ENCODE measurements around the gene TSPOAP1.

Gene TSPOAP1

DNA sequence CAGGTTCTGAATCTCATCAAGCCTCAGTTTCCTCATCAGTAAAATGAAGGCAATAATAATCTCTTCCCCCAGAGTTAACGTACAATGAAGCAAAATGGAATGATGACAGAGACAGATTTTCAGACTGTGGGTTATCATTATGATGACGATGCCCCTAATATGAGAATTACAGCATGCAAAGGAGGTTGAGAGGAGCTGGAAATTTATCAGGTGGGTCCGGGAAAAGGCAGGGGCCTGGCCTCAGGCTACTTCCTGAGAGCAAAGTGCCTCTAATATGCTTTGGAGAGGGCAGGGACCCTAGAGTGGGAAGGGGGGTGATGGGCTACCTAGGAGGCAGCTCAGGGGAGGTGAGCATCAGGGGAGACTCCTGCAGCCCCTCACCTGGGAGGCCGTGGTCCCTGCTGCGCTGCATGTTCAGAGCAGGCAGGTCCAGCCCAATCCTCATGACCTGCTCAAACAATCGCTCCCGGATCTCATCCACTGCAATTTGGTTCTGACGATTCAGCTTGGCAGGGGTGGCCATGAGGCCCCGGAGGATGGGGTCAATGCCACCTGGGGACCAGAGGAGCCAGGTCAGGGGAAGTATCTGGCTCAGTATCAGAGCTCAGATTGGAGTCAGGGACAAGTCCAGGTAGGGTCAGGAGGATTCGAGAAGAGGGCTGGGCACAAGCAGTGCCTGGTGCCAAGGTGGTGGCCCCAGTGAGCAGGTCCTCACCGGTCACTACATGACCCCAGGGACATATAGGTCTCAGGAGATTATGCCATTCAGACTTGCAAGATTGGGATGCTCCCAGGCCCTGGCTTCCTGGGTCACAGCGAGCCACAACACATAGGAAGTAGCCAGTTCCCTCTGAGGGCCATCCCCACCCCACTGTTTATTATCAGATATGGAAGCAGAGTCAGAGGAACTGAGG lies 56.0 kb downstream of the TSPOAP1 start:
- no peak for DNase-seq

- DNase-seq = no peak
Observed at GRCh38 chr17:58271216-58271931, 57.2 kb downstream of the TSPOAP1 start.

DNA sequence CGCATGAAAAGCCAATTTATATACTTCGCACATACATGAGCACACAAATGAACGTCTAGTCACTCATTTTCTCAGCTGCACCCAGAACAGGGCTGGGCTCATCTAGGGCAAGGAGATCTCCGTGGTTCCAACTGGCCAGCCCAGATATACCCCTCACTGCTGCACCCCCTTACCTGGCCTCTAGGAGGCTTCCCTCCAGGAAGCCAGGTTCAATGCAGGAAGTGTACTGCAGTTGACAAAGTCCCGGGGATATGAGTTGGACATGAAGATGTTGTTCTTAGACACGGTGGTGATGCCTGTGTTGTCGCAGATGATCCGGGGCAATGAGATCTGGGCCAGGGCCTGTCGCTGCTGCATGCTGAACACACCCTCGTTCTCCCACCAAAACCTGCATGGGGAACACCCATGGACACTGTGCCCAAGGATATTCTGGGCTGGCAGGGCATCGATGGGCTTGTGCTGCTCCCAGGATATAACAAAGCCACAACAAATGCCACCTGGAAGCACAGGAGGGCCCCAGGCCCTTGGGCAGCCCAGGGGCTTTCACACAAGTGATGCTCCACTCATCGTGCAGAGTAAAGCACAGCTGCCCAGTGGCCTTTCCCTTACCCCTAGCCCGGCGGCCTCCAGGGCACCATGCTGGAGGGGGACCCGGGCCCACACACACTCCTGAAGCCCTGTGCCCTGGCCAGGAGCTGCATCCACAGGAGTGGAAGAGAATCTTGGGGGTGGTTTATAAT lies 57.9 kb downstream of the TSPOAP1 start:
- DNase-seq = no peak

DNA sequence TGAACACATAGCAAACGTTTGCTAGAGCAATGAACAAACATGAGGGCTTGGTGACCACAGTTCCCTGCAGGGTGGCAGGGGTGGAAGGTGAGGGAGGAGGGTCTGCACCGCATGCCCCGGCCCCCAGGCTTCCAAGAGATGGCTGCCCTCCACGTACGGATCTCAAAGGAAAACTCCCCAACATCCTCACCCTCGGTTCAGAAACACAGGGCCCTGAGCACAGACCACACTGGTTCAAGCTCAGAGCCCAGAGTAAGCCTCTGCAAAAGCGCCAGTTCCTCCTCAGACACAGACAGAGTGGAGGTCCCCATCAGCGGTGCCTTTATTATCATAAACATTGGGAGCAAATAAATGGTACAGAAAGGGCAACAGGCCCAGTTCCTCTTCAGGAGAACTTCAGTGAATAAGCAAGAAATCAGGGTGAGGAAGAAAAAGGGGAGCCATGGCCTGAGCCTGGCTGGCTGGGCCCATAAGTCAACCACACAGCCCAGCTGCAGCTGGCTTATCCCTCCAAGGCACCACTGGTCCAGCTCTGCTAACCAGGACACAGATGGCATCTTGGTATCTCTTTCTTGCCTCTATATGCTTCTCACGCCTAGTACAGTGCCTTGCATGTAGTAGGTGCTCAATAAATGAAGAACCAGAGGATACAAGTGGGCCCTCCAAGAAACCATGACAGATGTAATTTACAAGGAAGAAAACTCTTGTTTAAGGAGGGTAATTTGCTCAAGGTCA lies 58.9 kb downstream of the TSPOAP1 start:
- DNase-seq = no peak

DNA sequence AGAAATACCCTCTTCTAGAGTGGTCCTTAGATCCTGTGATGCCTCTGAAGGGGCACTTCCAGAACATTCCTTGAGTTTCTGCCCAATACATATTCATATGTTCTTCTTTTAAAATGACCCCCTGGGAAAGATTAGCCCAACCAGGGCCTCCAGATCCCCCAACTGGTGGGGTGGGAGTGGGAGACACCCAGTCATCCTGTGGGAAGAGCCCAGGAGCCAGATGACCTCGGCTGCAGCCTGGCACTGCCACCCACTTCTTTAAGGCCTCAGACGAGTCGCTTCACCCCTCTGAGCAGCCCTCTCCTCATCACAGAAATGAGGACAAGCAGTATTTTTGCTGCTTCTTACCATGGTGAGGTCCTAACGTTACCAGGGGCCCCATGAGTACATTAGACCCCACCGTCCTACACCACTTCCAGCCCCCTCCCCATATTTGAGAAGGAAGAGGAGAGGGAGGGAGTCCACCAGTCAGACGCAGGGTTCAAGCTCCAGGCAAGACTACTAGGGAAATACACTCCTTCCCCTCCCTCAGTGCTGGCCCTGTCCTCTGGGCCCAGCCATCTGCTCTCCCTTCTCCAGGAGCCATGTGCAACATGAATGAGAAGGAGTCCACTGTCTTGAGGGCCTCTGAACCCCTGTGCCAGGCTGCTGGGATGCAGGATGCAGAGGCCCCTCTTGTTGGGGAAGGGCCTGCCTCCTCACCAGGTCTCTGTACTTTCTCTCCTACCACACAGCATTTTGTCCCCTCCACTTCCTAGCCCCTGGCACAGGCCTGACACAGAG lies 59.6 kb downstream of the TSPOAP1 start:
- no peak for DNase-seq

- DNase-seq = no peak
Observed at GRCh38 chr17:58268326-58268725, 60.3 kb downstream of the TSPOAP1 start.

GRCh38 chr17:58267347-58268324 lies 61.0 kb downstream of the TSPOAP1 start:
- DNase-seq = no peak

- no peak for DNase-seq
Observed at GRCh38 chr17:58265902-58266875, 62.4 kb downstream of the TSPOAP1 start.

DNA sequence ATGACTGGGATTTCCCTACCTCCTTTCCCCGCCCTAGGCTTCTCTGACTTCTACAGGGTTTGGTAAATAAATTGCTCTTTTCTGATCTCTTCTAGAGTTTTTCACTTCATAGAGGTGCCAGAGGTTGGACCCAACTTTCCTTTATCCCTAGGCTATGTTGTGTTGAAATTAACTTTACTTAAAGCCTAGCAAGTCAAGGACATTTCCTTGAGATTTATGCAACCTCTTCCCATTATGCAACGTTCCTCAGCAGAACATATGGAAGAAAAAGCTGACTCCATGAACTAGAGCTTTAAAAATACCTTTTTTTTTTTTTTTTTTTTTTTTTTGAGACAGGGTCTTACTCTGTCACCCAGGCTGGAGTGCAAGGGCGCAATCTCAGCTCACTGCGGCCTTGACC lies 63.3 kb downstream of the TSPOAP1 start:
- DNase-seq = no peak

DNA sequence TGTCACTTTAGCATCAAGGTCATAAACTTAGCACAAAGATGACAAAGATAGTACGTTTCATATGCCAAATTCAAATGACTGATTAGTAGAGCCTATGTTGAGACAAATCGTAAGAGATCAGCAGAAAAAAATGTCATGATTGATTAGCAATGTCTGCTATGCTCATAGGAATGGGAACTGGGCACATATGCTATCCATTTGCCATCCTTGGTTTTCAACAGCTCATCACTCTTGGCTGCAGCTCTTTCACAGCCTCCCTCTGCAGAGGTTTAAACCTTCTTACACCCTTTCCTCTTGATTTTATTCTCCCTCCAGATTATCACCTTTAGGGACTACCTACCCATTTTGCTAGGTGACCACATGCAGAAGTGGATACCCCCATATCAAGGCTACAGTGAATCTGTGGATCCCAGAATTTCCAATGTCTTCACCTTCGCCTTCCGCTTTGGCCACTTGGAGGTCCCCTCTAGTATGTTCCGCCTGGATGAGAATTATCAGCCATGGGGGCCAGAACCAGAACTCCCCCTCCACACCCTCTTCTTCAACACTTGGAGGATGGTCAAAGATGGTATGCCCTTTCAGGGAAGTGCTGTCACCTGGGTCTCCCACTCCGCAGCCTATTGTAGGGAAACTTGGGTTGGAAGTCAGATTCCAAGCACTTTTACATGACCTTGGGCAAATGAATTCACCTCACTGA lies 64.0 kb downstream of the TSPOAP1 start:
- no peak for DNase-seq

DNA sequence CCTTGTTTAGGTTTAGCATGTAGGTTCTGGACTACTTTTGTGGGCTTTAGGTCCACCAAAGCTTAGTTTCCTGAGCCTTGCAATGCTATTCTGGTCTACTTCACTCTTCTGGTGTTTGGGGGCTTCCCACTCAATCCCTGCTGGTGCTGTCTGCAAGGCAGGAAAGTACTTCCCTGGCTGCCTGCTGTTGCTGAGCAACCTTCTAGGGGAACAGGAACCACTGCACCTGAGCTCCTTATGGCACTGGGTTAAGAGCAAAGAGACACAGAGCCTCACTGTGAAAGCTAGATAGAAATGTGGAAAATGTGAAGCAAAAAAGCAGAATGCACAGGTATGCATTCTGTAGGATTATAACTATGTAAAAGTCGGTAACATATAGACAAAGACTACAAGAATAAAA lies 64.8 kb downstream of the TSPOAP1 start:
- DNase-seq = no peak

- DNase-seq = no peak
Observed at GRCh38 chr17:58262149-58262548, 66.4 kb downstream of the TSPOAP1 start.

DNA sequence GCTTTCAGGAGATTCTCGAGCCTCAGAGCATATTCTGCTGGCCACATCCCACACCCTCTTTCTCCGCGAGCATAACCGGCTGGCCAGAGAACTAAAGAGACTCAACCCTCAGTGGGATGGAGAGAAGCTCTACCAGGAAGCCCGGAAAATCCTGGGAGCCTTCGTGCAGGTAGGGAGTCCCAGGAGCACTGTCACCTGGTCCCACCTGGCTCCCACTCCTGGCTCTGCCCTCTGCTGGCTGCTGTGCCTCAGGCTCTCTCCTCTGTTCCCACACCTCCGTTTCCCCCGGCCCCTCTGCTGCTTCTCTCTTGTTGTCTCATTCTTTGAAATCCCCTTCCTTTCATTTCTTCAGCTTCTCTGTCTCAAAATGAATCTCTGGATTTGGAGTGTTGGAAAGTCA lies 73.8 kb downstream of the TSPOAP1 start:
- no peak for DNase-seq

DNA sequence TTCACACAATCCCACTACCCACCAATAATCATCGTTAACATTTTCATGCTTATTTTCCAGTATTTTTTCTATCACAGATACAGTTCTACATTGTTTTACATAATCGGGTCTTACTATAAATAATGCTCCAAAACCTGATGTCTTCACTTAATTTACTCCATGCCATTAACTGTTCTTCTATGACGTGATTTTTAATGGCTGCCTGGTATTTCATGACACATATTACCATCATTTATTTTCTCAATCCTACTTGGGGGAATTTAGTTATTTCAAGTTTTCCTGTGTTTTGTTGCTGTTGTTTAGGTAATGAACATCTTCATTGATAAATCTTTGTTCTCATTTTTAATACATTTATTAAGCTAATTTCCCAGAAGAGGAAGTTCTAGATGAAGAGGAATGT lies 75.5 kb downstream of the TSPOAP1 start:
- DNase-seq = no peak

DNA sequence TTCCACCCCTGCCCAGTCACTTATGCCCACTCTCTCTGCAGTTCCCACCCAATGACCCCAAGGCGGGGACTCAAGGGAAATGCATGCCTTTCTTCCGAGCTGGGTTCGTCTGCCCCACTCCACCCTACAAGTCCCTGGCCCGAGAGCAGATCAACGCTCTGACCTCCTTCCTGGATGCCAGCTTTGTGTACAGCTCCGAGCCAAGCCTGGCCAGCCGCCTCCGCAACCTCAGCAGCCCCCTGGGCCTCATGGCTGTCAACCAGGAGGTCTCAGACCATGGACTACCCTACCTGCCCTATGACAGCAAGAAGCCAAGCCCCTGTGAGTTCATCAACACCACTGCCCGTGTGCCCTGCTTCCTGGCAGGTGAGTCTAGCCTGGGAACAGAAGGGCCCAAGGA lies 76.5 kb downstream of the TSPOAP1 start:
- DNase-seq = no peak
